ENCODE results near the gene GATA5. TPM values are rescaled to one million over a fixed set of nuclear protein-coding genes. Genes with fewer than 3 reads are reported as not detected.

The GATA5 gene
- polyA plus RNA-seq, 1 donor from 2014 or later: not detected

- TF ChIP-seq SMC3 (conservative IDR thresholded peaks at IDR 0.05; ENCODE audit: poor library complexity): no peak
- TF ChIP-seq POLR2AphosphoS5 (IDR thresholded peaks at IDR 0.05): no peak
- TF ChIP-seq RAD21 (conservative IDR thresholded peaks at IDR 0.05): no peak
- no peak for TF ChIP-seq EZH2 (IDR thresholded peaks at IDR 0.05; ENCODE audit: borderline replicate concordance, insufficient read depth, low read length, poor library complexity, severe bottlenecking)
- H4K20me1 ChIP-seq (ENCODE audit: insufficient read depth): no peaks in the 10 kb centered on the region
- no peak overlapping the region for H3K27ac ChIP-seq (ENCODE audit: low read length)
Observed at GRCh38 chr20:62423326-62423706, 52.5 kb downstream of the GATA5 start.

GRCh38 chr20:62422636-62423325, 53.0 kb downstream of the GATA5 start:
- TF ChIP-seq TAF1 (IDR thresholded peaks at IDR 0.05; ENCODE audit: low read depth) (no peak), EZH2 (IDR thresholded peaks at IDR 0.05; ENCODE audit: borderline replicate concordance, insufficient read depth, low read length, poor library complexity, severe bottlenecking) (no peak), CTCF (IDR thresholded peaks at IDR 0.05; ENCODE audit: poor library complexity, severe bottlenecking) (no peak), EP300 (conservative IDR thresholded peaks at IDR 0.05; ENCODE audit: poor library complexity, severe bottlenecking) (no peak), MXI1 (conservative IDR thresholded peaks at IDR 0.05; ENCODE audit: poor library complexity, severe bottlenecking) (no peak), POLR2AphosphoS5 (IDR thresholded peaks at IDR 0.05) (no peak), SMC3 (conservative IDR thresholded peaks at IDR 0.05; ENCODE audit: poor library complexity) (no peak), REST (IDR thresholded peaks at IDR 0.05; ENCODE audit: borderline replicate concordance) (no peak), RAD21 (conservative IDR thresholded peaks at IDR 0.05) (no peak)
- Histone ChIP-seq H3K4me3 (ENCODE audit: low read length) (no peak overlapping the region), H3K36me3 (ENCODE audit: insufficient read depth, low read length) (no peaks in the 10 kb centered on the region), H3K4me2 (ENCODE audit: low read length) (no peak overlapping the region), H3K9me2 (ENCODE audit: insufficient read depth, low read length) (no peaks in the 10 kb centered on the region), H3K9me3 (ENCODE audit: low read length) (no peaks in the 10 kb centered on the region), H3K79me2 (replicated peaks; ENCODE audit: insufficient read depth, low read length) (no peaks in the 10 kb centered on the region), H3F3A (ENCODE audit: insufficient read depth, low read length, poor library complexity, severe bottlenecking) (no peaks in the 10 kb centered on the region), H4K20me1 (ENCODE audit: insufficient read depth) (no peaks in the 10 kb centered on the region), H3K9ac (ENCODE audit: low read length) (no peak overlapping the region), H3K27me3 (ENCODE audit: insufficient read depth, low read depth, low read length) (no peaks in the 10 kb centered on the region), H2AFZ (ENCODE audit: low read depth, low read length) (no peak overlapping the region), H3K27ac (ENCODE audit: low read length) (no peak overlapping the region)

More at GRCh38 chr20:62423326-62423706, 52.5 kb downstream of the GATA5 start:
- Histone ChIP-seq H3K9me2 (ENCODE audit: insufficient read depth, low read length) (no peaks in the 10 kb centered on the region), H2AFZ (ENCODE audit: low read depth, low read length) (no peak overlapping the region), H3K4me2 (ENCODE audit: low read length) (no peak overlapping the region), H3K4me3 (ENCODE audit: low read length) (no peak overlapping the region), H3K79me2 (replicated peaks; ENCODE audit: insufficient read depth, low read length) (no peaks in the 10 kb centered on the region), H3F3A (ENCODE audit: insufficient read depth, low read length, poor library complexity, severe bottlenecking) (no peaks in the 10 kb centered on the region), H3K36me3 (ENCODE audit: insufficient read depth, low read length) (no peaks in the 10 kb centered on the region), H3K9me3 (ENCODE audit: low read length) (no peaks in the 10 kb centered on the region), H3K9ac (ENCODE audit: low read length) (no peak overlapping the region), H3K27me3 (ENCODE audit: insufficient read depth, low read depth, low read length) (no peaks in the 10 kb centered on the region)
